HG03097 (cell line): ENCODE measurements around the gene HAND2.

ENCODE experiments used
- ATAC-seq: cut with Tn5 transposase; IDR thresholded peaks from one replicate; pipeline ENCODE4 v1.9.1; 2021; ENCODE audit not compliant: unreplicated experiment, low FRiP score

Gene HAND2

DNA sequence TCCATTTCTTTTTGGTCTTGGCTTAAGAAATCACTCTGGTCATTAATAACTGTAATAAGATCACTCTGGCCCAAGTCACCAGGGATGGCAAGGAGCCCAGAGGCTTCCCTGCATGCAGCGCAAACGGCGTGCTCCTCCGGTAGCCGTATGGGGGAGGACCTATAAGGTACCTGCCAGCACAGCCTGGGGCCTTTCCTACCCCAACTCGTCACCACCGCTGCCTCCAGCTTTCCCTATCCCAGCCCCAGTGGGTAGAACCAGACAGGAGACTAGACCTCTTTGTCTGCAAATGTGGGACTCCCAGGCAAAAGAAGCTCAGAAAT lies 25.9 kb downstream of the HAND2 start:
- no peak for ATAC-seq

GRCh38 chr4:173503330-173504180 lies 26.5 kb downstream of the HAND2 start:
- ATAC-seq, result no peak

GRCh38 chr4:173502282-173502681 lies 27.7 kb downstream of the HAND2 start:
- ATAC-seq, result no peak

GRCh38 chr4:173501592-173502150 lies 28.4 kb downstream of the HAND2 start:
- no peak for ATAC-seq

DNA sequence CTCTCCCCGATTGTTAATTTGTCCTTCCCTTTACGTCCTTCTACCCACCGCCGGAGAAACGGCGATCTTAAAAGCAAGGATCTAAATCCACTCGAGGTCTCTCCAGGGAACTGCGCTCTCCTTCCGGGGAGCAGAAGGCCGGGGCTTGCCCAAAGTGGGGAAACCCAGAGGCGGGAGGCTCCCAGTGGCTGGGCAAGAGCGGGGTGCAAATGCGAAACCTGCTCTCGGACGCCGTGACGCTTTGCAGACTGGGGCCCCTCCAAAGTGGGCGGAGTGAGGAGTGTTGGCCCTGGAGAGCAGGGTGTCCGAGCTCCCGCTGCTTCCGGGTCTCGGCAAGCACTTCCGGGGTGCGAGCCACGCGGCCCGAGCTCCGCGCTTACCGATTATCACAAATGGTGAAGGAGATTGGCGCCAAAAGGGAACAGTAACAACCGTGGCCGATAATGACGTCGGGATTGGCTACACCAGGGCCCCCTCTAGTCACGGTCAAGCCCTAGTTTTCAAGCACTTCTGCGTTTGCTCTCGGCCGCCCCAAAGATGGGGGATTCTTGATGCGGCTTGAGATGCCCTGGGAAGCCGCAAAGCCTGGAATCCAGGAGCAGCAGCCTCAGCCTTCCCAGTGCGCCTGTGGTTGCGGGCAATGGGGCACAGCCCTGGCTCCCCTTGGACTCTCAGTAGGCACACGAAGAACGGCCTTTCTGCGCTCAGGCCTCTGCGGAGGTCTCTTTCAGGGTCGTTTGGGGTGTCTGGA lies 29.0 kb downstream of the HAND2 start:
- ATAC-seq, result no peak

GRCh38 chr4:173499658-173500535 lies 30.1 kb downstream of the HAND2 start:
- ATAC-seq, result no peak

DNA sequence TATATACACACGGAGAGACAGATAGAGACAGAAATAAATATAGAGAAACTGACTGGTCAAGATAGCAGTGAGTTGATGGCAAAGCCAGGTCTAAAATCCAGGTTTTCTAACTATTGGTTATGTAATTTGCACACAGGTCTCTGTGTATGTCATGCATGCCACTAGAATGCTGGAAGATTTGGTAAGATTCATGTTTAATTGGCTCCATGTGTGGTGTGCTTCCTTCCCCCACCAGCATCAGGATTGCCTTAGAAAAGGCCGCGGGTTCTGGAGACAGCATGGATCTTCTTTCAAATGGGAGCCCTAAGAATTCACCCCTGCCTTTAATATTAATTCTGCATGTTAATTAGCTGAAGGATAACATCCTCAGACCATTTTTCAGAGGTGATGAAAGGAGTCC lies 31.3 kb downstream of the HAND2 start:
- ATAC-seq, result no peak

DNA sequence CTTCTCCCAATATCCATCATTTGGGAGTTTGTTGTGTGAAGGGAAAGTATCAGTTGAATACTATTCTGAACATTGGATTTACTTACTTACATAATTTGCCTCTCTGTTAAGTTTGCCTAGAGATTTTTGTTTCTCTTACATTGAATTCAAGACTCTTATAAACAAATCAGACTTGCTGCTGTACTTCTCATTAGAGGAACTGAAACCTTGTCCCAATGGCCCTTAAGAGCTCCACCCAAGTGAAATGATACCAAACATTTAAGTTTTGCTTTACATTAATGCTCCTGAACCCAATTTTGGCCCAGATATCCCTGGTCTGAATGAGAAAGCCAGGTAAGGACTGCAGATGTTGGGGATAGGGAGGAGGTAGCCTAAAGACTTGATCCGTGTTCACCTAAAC lies 32.0 kb downstream of the HAND2 start:
- peak; percentile 37 for ATAC-seq

GRCh38 chr4:173494013-173494970 lies 35.7 kb downstream of the HAND2 start:
- peak; percentile 97 for ATAC-seq

GRCh38 chr4:173493041-173493440 lies 37.0 kb downstream of the HAND2 start:
- no peak for ATAC-seq

- no peak for ATAC-seq
Measured at GRCh38 chr4:173492315-173492714, 37.7 kb downstream of the HAND2 start.

DNA sequence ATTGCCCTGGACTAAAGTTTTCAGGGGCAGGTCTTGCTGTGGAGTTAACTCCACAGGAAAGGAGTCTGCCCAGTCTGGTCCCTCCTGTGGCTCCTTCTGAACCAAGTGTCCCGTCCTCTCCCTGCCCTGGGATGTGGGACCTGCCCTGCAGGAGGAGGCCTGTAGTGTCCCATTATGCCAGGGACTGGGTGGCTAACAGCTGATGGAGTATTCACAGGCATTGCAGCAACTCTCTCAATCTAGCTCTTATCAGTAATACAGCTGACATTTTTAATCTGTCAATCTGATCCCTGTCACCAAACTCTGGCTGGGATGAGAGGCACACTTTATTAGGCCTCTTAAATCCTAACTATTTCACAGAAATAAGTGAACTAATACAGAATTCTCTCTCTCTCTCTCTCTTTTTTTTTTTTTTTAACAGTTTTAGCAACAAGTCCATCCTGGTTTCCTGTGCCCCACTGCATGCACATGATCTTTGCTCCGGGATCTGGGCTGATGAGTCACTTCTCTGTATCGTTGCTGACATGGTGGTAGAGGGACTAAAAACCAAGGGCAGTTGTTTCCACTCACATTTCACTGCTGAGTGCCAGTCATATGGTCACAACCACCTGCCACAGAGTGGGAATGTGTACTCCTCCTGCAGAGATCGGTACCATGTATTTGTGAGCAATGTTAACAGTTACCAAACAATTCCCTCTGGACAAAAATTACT lies 39.1 kb downstream of the HAND2 start:
- ATAC-seq, result no peak

DNA sequence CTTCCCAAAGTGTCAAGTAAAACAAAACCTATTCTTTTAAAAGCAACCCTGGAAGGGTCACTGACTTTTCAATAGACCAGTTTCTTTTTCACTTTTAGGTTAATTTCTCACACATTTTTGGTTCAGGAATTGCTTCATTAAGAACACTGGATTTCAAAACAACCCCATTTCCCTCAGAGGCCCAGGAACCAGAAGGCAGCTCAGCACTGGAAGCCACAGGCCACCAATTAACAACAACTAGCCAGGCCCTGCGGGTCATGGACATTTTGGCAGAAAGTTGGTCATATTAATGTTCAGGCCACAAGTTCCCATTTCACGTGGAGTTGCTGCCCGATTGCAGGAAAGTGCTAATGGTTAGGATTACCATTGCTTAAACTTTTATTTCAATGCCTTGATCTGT lies 39.8 kb downstream of the HAND2 start:
- no peak for ATAC-seq

DNA sequence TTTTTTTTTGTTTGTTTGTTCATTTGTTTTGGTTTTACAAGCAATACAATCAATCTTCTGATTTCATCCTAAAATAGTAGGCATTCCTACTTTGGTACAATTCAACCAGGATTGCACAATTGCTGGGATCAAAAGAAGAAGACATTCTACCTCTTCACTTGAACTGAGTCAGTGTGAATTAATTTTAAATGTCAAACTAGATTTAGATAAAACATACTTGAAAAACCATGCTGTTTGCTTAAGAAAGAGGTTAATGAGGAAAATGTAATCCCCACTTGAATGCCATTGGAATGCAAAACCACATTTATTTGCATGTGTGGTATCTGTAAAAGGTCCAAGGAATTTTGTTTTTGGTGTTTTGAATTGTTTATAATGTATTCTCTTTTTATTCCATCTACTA lies 40.5 kb downstream of the HAND2 start:
- ATAC-seq, result no peak

DNA sequence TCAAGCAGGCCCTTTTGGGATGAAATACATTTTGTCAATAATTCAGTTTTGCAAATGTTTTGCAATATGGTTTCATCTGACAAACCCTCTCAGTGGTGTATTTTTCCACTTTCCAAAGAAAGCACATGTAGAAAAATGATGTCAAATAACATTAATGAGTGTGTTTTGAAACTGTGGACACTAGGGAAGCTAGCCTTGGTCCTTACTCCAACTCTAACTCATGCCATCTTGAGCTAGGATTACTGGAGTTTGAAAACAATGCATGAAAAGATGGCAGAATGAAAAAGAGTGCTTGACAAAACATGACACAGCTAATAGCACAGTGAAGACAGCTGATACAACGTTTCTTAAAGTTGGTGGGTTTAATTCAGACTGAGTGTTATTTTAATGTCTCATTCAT lies 41.4 kb downstream of the HAND2 start:
- ATAC-seq, result no peak

- ATAC-seq, result no peak
Measured at GRCh38 chr4:173488074-173488473, 42.0 kb downstream of the HAND2 start.

DNA sequence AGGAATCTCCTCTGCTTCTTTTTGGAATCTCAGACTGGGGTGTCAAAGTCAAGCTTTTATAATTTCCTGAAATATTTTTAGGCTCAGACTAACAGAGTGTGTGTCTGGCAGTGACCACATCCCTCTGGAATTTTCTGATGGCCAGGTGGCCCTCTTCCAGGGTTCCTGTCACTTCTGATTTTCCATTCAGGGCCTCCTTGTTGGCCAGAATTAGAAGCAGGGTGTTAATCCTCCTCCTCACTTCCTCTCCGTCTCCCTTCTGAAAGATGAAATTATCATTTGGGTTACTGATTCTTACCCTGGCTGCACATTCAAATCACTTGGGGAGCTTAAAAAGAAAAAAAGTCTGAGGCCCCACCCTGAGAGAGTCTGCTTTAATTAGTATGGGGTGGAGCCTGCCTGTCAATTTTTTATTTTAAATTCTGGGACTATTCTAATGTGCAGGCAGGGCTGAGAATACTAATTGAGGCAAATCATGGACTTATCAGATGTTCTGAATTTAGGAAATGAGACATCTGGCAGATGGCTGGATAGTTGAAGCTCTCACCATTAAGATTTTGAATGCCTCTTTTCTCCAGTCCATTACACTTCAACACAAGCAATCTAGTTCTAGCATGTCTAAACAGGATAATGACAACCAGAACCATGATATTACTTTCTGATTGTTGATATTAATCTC lies 43.2 kb downstream of the HAND2 start:
- no peak for ATAC-seq

DNA sequence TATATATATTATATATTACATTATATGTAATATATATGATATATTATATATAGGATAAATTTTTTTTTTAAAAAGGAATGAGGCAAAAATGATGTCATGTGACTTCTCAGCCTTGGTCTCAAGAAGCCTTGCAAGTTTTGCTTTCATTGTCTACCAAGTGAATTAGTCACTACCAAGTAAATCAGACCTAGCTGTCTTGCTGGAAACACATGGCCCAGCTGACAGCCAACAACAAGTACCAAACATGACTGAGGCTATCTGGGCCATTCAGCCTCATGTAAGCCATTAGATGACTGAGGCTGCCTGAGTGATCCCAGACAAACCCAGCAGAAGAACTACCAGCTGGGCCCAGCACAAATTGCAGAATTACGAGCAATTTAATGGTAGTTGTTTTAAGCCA lies 44.9 kb downstream of the HAND2 start:
- no peak for ATAC-seq
